SK-N-SH (cell line): Measurements from ENCODE around the gene OSBPL10.

Source experiments
- EZH2phosphoT487 ChIP-seq: fragments of 200-600 bp; sonication (generic); IDR thresholded peaks from 2 replicates; pipeline ENCODE4 v1.6.1; 2017; ENCODE audit warnings: low read depth, mixed run types, mild to moderate bottlenecking, antibody characterized with exemption, moderate library complexity, borderline replicate concordance
- FOSL2 ChIP-seq: IDR thresholded peaks from 2 replicates; pipeline ENCODE4 v1.4.0; 2012; ENCODE audit warnings: low read depth, mild to moderate bottlenecking, moderate library complexity, borderline replicate concordance
- GATA2 ChIP-seq: sonication (generic); formaldehyde crosslinking; IDR thresholded peaks from 2 replicates; pipeline ENCODE4 v1.5.0; 2020; ENCODE audit warnings: mild to moderate bottlenecking, missing genetic modification reagents
- MXI1 ChIP-seq: IDR thresholded peaks from 2 replicates; pipeline ENCODE4 v1.6.1; 2012; ENCODE audit warnings: mild to moderate bottlenecking, low read depth, low read length, improper control_type of control experiment
- NFIC ChIP-seq: IDR thresholded peaks from 2 replicates; pipeline ENCODE4 v1.4.0; 2012; ENCODE audit warnings: borderline replicate concordance
- POLR2AphosphoS5 ChIP-seq: IDR thresholded peaks from 2 replicates; pipeline ENCODE4 v1.6.1; 2012; ENCODE audit warnings: low read depth, low read length
- SMC3 ChIP-seq: IDR thresholded peaks from 2 replicates; pipeline ENCODE4 v1.6.1; 2012; ENCODE audit warnings: low read depth, low read length, improper control_type of control experiment
- TAF1 ChIP-seq: IDR thresholded peaks from 2 replicates; pipeline ENCODE4 v1.6.1; 2012; ENCODE audit warnings: low read depth, mild to moderate bottlenecking, low read length, moderate library complexity, borderline replicate concordance
- TF ChIP-seq, protein P1 (sequence below): fragments of 200-600 bp; sonication (generic); IDR thresholded peaks from 2 replicates; pipeline ENCODE4 v1.6.1; 2017; ENCODE audit warnings: antibody characterized with exemption, mild to moderate bottlenecking, moderate library complexity
- TF ChIP-seq, protein P2 (sequence below): fragments of 150-350 bp; IDR thresholded peaks from 2 replicates; pipeline ENCODE4 v1.6.1; 2017; ENCODE audit warnings: antibody characterized with exemption, low read length, low read depth, borderline replicate concordance

DNA sequence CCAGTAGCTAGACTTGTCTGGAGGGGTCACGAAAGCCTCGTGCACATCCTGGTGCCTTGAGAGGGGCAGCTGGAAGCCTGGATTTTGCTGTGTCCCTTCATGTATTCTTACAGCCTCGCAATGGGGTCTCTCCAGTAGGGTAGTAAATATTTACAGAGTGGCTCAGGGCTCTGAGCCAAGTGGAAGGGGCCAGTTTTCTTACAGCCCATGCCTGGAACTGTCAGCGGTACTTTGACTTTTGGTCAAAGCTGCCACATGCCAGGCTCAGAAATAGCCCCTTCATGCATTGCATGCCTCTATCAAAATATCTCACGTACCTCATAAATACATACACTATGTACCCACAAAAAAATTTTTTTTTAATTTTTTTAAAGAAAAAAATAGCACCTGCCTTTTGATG, 119.2 kb downstream of the OSBPL10 start:
- TF ChIP-seq GATA2 (CRISPR knock-in tag) (no peak), MXI1 (no peak), EZH2phosphoT487 (no peak), SMC3 (no peak), POLR2AphosphoS5 (no peak), TAF1 (no peak), NFIC (no peak), FOSL2 (no peak)
- TF ChIP-seq, protein P1, sequence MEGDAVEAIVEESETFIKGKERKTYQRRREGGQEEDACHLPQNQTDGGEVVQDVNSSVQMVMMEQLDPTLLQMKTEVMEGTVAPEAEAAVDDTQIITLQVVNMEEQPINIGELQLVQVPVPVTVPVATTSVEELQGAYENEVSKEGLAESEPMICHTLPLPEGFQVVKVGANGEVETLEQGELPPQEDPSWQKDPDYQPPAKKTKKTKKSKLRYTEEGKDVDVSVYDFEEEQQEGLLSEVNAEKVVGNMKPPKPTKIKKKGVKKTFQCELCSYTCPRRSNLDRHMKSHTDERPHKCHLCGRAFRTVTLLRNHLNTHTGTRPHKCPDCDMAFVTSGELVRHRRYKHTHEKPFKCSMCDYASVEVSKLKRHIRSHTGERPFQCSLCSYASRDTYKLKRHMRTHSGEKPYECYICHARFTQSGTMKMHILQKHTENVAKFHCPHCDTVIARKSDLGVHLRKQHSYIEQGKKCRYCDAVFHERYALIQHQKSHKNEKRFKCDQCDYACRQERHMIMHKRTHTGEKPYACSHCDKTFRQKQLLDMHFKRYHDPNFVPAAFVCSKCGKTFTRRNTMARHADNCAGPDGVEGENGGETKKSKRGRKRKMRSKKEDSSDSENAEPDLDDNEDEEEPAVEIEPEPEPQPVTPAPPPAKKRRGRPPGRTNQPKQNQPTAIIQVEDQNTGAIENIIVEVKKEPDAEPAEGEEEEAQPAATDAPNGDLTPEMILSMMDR, result no peak
- TF ChIP-seq, protein P2, sequence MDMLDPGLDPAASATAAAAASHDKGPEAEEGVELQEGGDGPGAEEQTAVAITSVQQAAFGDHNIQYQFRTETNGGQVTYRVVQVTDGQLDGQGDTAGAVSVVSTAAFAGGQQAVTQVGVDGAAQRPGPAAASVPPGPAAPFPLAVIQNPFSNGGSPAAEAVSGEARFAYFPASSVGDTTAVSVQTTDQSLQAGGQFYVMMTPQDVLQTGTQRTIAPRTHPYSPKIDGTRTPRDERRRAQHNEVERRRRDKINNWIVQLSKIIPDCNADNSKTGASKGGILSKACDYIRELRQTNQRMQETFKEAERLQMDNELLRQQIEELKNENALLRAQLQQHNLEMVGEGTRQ, result no peak
